IMR-90 (cell line): ENCODE measurements around the gene NUTM2A.
"Not testable (repeated sequence)": the region's sequence is repeated elsewhere in the genome, so short reads cannot be mapped to it uniquely, and the experiment has no call there.

Experiments
- CHD1 ChIP-seq: IDR thresholded peaks from 2 replicates; pipeline ENCODE4 v1.6.1; 2012; ENCODE audit warnings: low read depth, low read length, improper control_type of control experiment
- CTCF ChIP-seq: conservative IDR thresholded peaks from 2 replicates; pipeline ENCODE4 v1.5.1; 2012; ENCODE audit warnings: mild to moderate bottlenecking, low read depth, low read length, improper control_type of control experiment
- POLR2A ChIP-seq: IDR thresholded peaks from 2 replicates; pipeline ENCODE4 v1.6.1; 2012; ENCODE audit warnings: mild to moderate bottlenecking, low read depth, low read length

- not testable (repeated sequence) for TF ChIP-seq POLR2A, CTCF, CHD1
These were observed 4.0 kb downstream of the NUTM2A start for GRCh38 chr10:87229211-87229610.
